Stimulated activated naive CD8-positive, alpha-beta T cell treated with anti-CD3 and anti-CD28 coated beads, Interleukin-15, amount 100 ng/mL, for 72 hours (primary cell): ENCODE measurements around the gene NAP1L4.
"Not testable (repeated sequence)": the region's sequence is repeated elsewhere in the genome, so short reads cannot be mapped to it uniquely, and the experiment has no call there.

Experiments used
- ATAC-seq: fragments of 150-1000 bp; cut with Tn5 transposase; 2 replicates; pipeline ENCODE4 v1.10.0; 2021; ENCODE audit warnings: mild to moderate bottlenecking, moderate library complexity
- DNase-seq, 2 donors: peaks; one replicate each; pipeline ENCODE4 v3.0.0; 2021 to 2022
- H3K27ac Mint-ChIP-seq, 2 donors: one replicate each; pipeline ENCODE4 v1.8.0; 2022; ENCODE audit warnings: mild to moderate bottlenecking in 2 of 2, mixed read lengths in 2 of 2, moderate library complexity in 2 of 2
- H3K27me3 Mint-ChIP-seq: one replicate; pipeline ENCODE4 v1.8.0; 2022; ENCODE audit warnings: mixed read lengths
- H3K4me1 Mint-ChIP-seq: one replicate; pipeline ENCODE4 v1.8.0; 2022; ENCODE audit warnings: mild to moderate bottlenecking, mixed read lengths
- H3K4me3 Mint-ChIP-seq, 2 donors: one replicate each; pipeline ENCODE4 v1.8.0; 2022; ENCODE audit warnings: mild to moderate bottlenecking in 2 of 2, mixed read lengths in 2 of 2, moderate library complexity in 1 of 2
- H3K9me3 Mint-ChIP-seq, 2 donors: one replicate each; pipeline ENCODE4 v1.8.0; 2022; ENCODE audit warnings: mixed read lengths in 2 of 2

The NAP1L4 gene

GRCh38 chr11:2910401-2910955 lies 81.7 kb downstream of the NAP1L4 start:
- Mint-ChIP-seq H3K9me3 (peaks cover 3 to 9% of the 10 kb centered on the region in 2 donors), H3K27me3 (peaks cover 15% of the 10 kb centered on the region), H3K4me3 (no peak overlapping the region), H3K4me1 (peaks cover 26% of the 10 kb centered on the region), H3K27ac (no peak overlapping the region)
- no peak for ATAC-seq
- no peak for DNase-seq

GRCh38 chr11:2909133-2909902 lies 82.8 kb downstream of the NAP1L4 start:
- ATAC-seq (peak; percentile 42), DNase-seq (no peak)
- H3K4me3 Mint-ChIP-seq = no peak overlapping the region
- peaks cover 21% of the 10 kb centered on the region for H3K4me1 Mint-ChIP-seq
- H3K27me3 Mint-ChIP-seq = peaks cover 9% of the 10 kb centered on the region
- no peak overlapping the region for H3K27ac Mint-ChIP-seq
- H3K9me3 Mint-ChIP-seq = peaks cover 5 to 20% of the 10 kb centered on the region in 2 donors

- Mint-ChIP-seq H3K27ac (no peak overlapping the region), H3K27me3 (no peaks in the 10 kb centered on the region), H3K9me3 (peaks cover 5 to 20% of the 10 kb centered on the region in 2 donors), H3K4me3 (no peak overlapping the region), H3K4me1 (peaks cover 19% of the 10 kb centered on the region)
- no peak for DNase-seq
- no peak for ATAC-seq
Measured at GRCh38 chr11:2908130-2908529, 84.0 kb downstream of the NAP1L4 start.

- not testable (repeated sequence) for H3K27me3 Mint-ChIP-seq, ATAC-seq, H3K4me3 Mint-ChIP-seq, DNase-seq, H3K27ac Mint-ChIP-seq
- peaks cover 21% of the 10 kb centered on the region for H3K4me1 Mint-ChIP-seq
- H3K9me3 Mint-ChIP-seq = peaks cover 5 to 20% of the 10 kb centered on the region in 2 donors
Measured at GRCh38 chr11:2905299-2905698, 86.8 kb downstream of the NAP1L4 start.

GRCh38 chr11:2904153-2905052 lies 87.7 kb downstream of the NAP1L4 start:
- no peak for DNase-seq
- peaks cover 5 to 25% of the 10 kb centered on the region in 2 donors for H3K9me3 Mint-ChIP-seq
- H3K27me3 Mint-ChIP-seq = no peaks in the 10 kb centered on the region
- no peak for ATAC-seq
- H3K27ac Mint-ChIP-seq = no peak overlapping the region
- peaks cover 28% of the 10 kb centered on the region for H3K4me1 Mint-ChIP-seq
- H3K4me3 Mint-ChIP-seq = no peak overlapping the region

- H3K4me3 Mint-ChIP-seq = peak overlapping the region; percentile 45 to 50
- DNase-seq = no peak
- H3K27ac Mint-ChIP-seq = no peak overlapping the region
- H3K4me1 Mint-ChIP-seq = peaks cover 35% of the 10 kb centered on the region
- no peak for ATAC-seq
- H3K27me3 Mint-ChIP-seq = no peaks in the 10 kb centered on the region
- peaks cover 5 to 29% of the 10 kb centered on the region in 2 donors for H3K9me3 Mint-ChIP-seq
Measured at GRCh38 chr11:2903672-2904011, 88.5 kb downstream of the NAP1L4 start.

- peaks cover 41% of the 10 kb centered on the region for H3K4me1 Mint-ChIP-seq
- H3K27ac Mint-ChIP-seq = no peak overlapping the region
- DNase-seq (no peak), ATAC-seq (no peak)
- no peaks in the 10 kb centered on the region for H3K27me3 Mint-ChIP-seq
- H3K9me3 Mint-ChIP-seq = peaks cover 5 to 29% of the 10 kb centered on the region in 2 donors
- peak overlapping the region; percentile 67 to 75 for H3K4me3 Mint-ChIP-seq
Measured at GRCh38 chr11:2902784-2903671, 89.1 kb downstream of the NAP1L4 start.

- DNase-seq = peak; percentile 85 to 94
- Mint-ChIP-seq H3K4me3 (peak overlapping the region; percentile 67 to 75), H3K4me1 (peaks cover 47% of the 10 kb centered on the region), H3K9me3 (peaks cover 5 to 29% of the 10 kb centered on the region in 2 donors), H3K27me3 (no peaks in the 10 kb centered on the region), H3K27ac (peak overlapping the region in 1 of 2 donors; percentile 79)
- ATAC-seq = peak; percentile 92
Measured at GRCh38 chr11:2901854-2902783, 90.0 kb downstream of the NAP1L4 start.

- Mint-ChIP-seq H3K4me1 (peaks cover 47% of the 10 kb centered on the region), H3K9me3 (peaks cover 5 to 28% of the 10 kb centered on the region in 2 donors), H3K27ac (peak overlapping the region in 1 of 2 donors; percentile 79), H3K4me3 (peak overlapping the region; percentile 67 to 75), H3K27me3 (no peaks in the 10 kb centered on the region)
- DNase-seq (no peak), ATAC-seq (no peak)
Measured at GRCh38 chr11:2901196-2901796, 90.8 kb downstream of the NAP1L4 start.

GRCh38 chr11:2899080-2899783 lies 92.9 kb downstream of the NAP1L4 start:
- Mint-ChIP-seq H3K4me1 (peaks cover 43% of the 10 kb centered on the region), H3K9me3 (peaks cover 0 to 10% of the 10 kb centered on the region in 2 donors), H3K27ac (peak overlapping the region; percentile 1 to 88), H3K27me3 (no peaks in the 10 kb centered on the region), H3K4me3 (peak overlapping the region in 1 of 2 donors; percentile 20)
- no peak for ATAC-seq
- DNase-seq = no peak

- DNase-seq (peak; percentile 51 to 74), ATAC-seq (peak; percentile 80)
- Mint-ChIP-seq H3K27ac (peak overlapping the region; percentile 92 to 93), H3K27me3 (no peaks in the 10 kb centered on the region), H3K4me3 (peak overlapping the region; percentile 85 to 91), H3K9me3 (peaks cover 0 to 10% of the 10 kb centered on the region in 2 donors), H3K4me1 (peaks cover 37% of the 10 kb centered on the region)
Measured at GRCh38 chr11:2898366-2899079, 93.6 kb downstream of the NAP1L4 start.

GRCh38 chr11:2897048-2897447 lies 95.1 kb downstream of the NAP1L4 start:
- no peak for ATAC-seq
- DNase-seq = no peak
- peaks cover 0 to 10% of the 10 kb centered on the region in 2 donors for H3K9me3 Mint-ChIP-seq
- no peaks in the 10 kb centered on the region for H3K27me3 Mint-ChIP-seq
- peaks cover 45% of the 10 kb centered on the region for H3K4me1 Mint-ChIP-seq
- no peak overlapping the region for H3K27ac Mint-ChIP-seq
- H3K4me3 Mint-ChIP-seq = no peak overlapping the region

- Mint-ChIP-seq H3K27me3 (no peaks in the 10 kb centered on the region), H3K4me1 (peaks cover 48% of the 10 kb centered on the region)
Measured at GRCh38 chr11:2896047-2896446, 96.1 kb downstream of the NAP1L4 start.

More at GRCh38 chr11:2896047-2896446, 96.1 kb downstream of the NAP1L4 start:
- no peak for DNase-seq
- no peak for ATAC-seq
- Mint-ChIP-seq H3K27ac (no peak overlapping the region), H3K9me3 (peaks cover 0 to 10% of the 10 kb centered on the region in 2 donors), H3K4me3 (no peak overlapping the region)
